IMR-90 (cell line): ENCODE measurements around the gene DUS1L.

Experiments
- BHLHE40 ChIP-seq: fragments of 150-350 bp; IDR thresholded peaks from 2 replicates; pipeline ENCODE4 v1.6.1; 2016; ENCODE audit warnings: mild to moderate bottlenecking, low read depth, low read length
- CEBPB ChIP-seq: IDR thresholded peaks from 2 replicates; pipeline ENCODE4 v1.6.1; 2012; ENCODE audit warnings: low read depth, low read length, improper control_type of control experiment
- CHD1 ChIP-seq: IDR thresholded peaks from 2 replicates; pipeline ENCODE4 v1.6.1; 2012; ENCODE audit warnings: low read depth, low read length, improper control_type of control experiment
- CTCF ChIP-seq: conservative IDR thresholded peaks from 2 replicates; pipeline ENCODE4 v1.5.1; 2012; ENCODE audit warnings: mild to moderate bottlenecking, low read depth, low read length, improper control_type of control experiment
- FOS ChIP-seq: fragments of 150-350 bp; IDR thresholded peaks from 2 replicates; pipeline ENCODE4 v1.6.1; 2016; ENCODE audit warnings: low read depth, low read length
- MAZ ChIP-seq: IDR thresholded peaks from 2 replicates; pipeline ENCODE4 v1.6.1; 2012; ENCODE audit warnings: low read depth, mild to moderate bottlenecking, low read length, improper control_type of control experiment, moderate library complexity, borderline replicate concordance
- MXI1 ChIP-seq: IDR thresholded peaks from 2 replicates; pipeline ENCODE4 v1.6.1; 2012; ENCODE audit warnings: low read depth, mild to moderate bottlenecking, low read length, moderate library complexity, borderline replicate concordance
- POLR2A ChIP-seq: IDR thresholded peaks from 2 replicates; pipeline ENCODE4 v1.6.1; 2012; ENCODE audit warnings: mild to moderate bottlenecking, low read depth, low read length
- RFX5 ChIP-seq: IDR thresholded peaks from 2 replicates; pipeline ENCODE4 v1.8.0; 2012; ENCODE audit warnings: low read depth, mild to moderate bottlenecking, low read length, moderate library complexity
- SMC3 ChIP-seq: fragments of 150-350 bp; IDR thresholded peaks from 2 replicates; pipeline ENCODE4 v1.6.1; 2016; ENCODE audit warnings: low read depth, mild to moderate bottlenecking, antibody characterized with exemption, low read length, moderate library complexity
- USF2 ChIP-seq: fragments of 150-350 bp; IDR thresholded peaks from 2 replicates; pipeline ENCODE4 v1.6.1; 2017; ENCODE audit warnings: mild to moderate bottlenecking, antibody characterized with exemption, low read length, low read depth
- TF ChIP-seq, protein P1 (sequence below): fragments of 150-350 bp; IDR thresholded peaks from 2 replicates; pipeline ENCODE4 v1.6.1; 2016; ENCODE audit warnings: low read depth, mild to moderate bottlenecking, low read length, moderate library complexity, borderline replicate concordance

- TF ChIP-seq BHLHE40, result no peak
- TF ChIP-seq, protein P1, sequence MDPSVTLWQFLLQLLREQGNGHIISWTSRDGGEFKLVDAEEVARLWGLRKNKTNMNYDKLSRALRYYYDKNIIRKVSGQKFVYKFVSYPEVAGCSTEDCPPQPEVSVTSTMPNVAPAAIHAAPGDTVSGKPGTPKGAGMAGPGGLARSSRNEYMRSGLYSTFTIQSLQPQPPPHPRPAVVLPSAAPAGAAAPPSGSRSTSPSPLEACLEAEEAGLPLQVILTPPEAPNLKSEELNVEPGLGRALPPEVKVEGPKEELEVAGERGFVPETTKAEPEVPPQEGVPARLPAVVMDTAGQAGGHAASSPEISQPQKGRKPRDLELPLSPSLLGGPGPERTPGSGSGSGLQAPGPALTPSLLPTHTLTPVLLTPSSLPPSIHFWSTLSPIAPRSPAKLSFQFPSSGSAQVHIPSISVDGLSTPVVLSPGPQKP, result no peak
- TF ChIP-seq POLR2A, result no peak
- no peak for TF ChIP-seq CTCF
- TF ChIP-seq MXI1, result no peak
- TF ChIP-seq RFX5, result no peak
- no peak for TF ChIP-seq MAZ
- TF ChIP-seq USF2, result no peak
- no peak for TF ChIP-seq CHD1
- no peak for TF ChIP-seq CEBPB
- no peak for TF ChIP-seq SMC3
- TF ChIP-seq FOS, result no peak
Measured at GRCh38 chr17:82108496-82108945, 42.9 kb upstream of the DUS1L start.
